ENCODE results near the gene HIGD1C. TPM values are rescaled to one million over a fixed set of nuclear protein-coding genes. Genes with fewer than 3 reads are reported as not detected.
A peak's percentile ranks its signal among the peaks of the same experiment; 100 is the strongest.

Gene HIGD1C
- total and polyA plus RNA-seq, 7 experiments from 2014 or later, result not detected

GRCh38 chr12:51017452-51017851 lies 65.1 kb downstream of the HIGD1C start:
- DNase-seq (no peak), ATAC-seq (no peak)
- Histone ChIP-seq H3K4me1 (ENCODE audit: control insufficient read depth in 2 of 2, insufficient read depth in 2 of 2, low read length in 2 of 2) (peaks cover 5 to 27% of the 10 kb centered on the region in 2 donors), H3K9me3 (ENCODE audit: control insufficient read depth in 2 of 3, low read length in 3 of 3) (no peaks in the 10 kb centered on the region), H3K36me3 (ENCODE audit: control insufficient read depth in 2 of 3, insufficient read depth in 3 of 3, low read length in 3 of 3) (no peaks in the 10 kb centered on the region), H3K27me3 (ENCODE audit: control insufficient read depth in 2 of 2, insufficient read depth in 2 of 2, low read length in 2 of 2) (no peaks in the 10 kb centered on the region), H3K4me3 (ENCODE audit: low read length) (no peak overlapping the region), H3K27ac (ENCODE audit: low read depth, low read length) (no peak overlapping the region)
- Mint-ChIP-seq H3K4me3 (no peak overlapping the region), H3K36me3 (peaks cover 0 to 4% (median 0%) of the 10 kb centered on the region in 5 donors), H3K27ac (peak overlapping the region in 2 of 9 donors; percentile 41 to 51), H3K9me3 (no peaks in the 10 kb centered on the region), H3K27me3 (no peaks in the 10 kb centered on the region), H3K4me1 (peaks cover 28 to 64% (median 52%) of the 10 kb centered on the region in 7 donors)
- CTCF ChIA-PET, result no interaction called here
- POLR2A ChIA-PET, result no interaction called here
- intact Hi-C loops (cut with micrococcal nuclease), result no loop called here

GRCh38 chr12:51018956-51019355 lies 66.6 kb downstream of the HIGD1C start:
- intact Hi-C loops (cut with micrococcal nuclease), result no loop called here
- CTCF ChIA-PET, result no interaction called here
- POLR2A ChIA-PET, result interaction anchor here (0.6 to 2.5 kb wide), 3 partner anchors 8 to 17 kb away, joined by 3 to 8 read pairs (median 4); no protein-coding TSS in a partner anchor
- H3K27me3 ChIP-seq (ENCODE audit: control insufficient read depth in 2 of 2, insufficient read depth in 2 of 2, low read length in 2 of 2), result no peaks in the 10 kb centered on the region
- Mint-ChIP-seq H3K27me3 (no peaks in the 10 kb centered on the region), H3K4me3 (no peak overlapping the region), H3K9me3 (no peaks in the 10 kb centered on the region), H3K27ac (peak overlapping the region in 3 of 9 donors; percentile 31 to 50 (median 48)), H3K36me3 (peaks cover 0 to 4% (median 0%) of the 10 kb centered on the region in 5 donors), H3K4me1 (peaks cover 21 to 65% (median 52%) of the 10 kb centered on the region in 7 donors)
- H3K36me3 ChIP-seq (ENCODE audit: control insufficient read depth in 2 of 3, insufficient read depth in 3 of 3, low read length in 3 of 3), result no peaks in the 10 kb centered on the region
- ATAC-seq (no peak), DNase-seq (no peak)
- no peak overlapping the region for H3K4me3 ChIP-seq (ENCODE audit: low read length)
- no peak overlapping the region for H3K27ac ChIP-seq (ENCODE audit: low read depth, low read length)
- peaks cover 8 to 24% of the 10 kb centered on the region in 2 donors for H3K4me1 ChIP-seq (ENCODE audit: control insufficient read depth in 2 of 2, insufficient read depth in 2 of 2, low read length in 2 of 2)
- H3K9me3 ChIP-seq (ENCODE audit: control insufficient read depth in 2 of 3, low read length in 3 of 3), result no peaks in the 10 kb centered on the region

GRCh38 chr12:51019927-51020326 lies 67.6 kb downstream of the HIGD1C start:
- H3K36me3 ChIP-seq (ENCODE audit: control insufficient read depth in 2 of 3, insufficient read depth in 3 of 3, low read length in 3 of 3), result no peaks in the 10 kb centered on the region
- DNase-seq, result no peak
- H3K4me3 Mint-ChIP-seq, result no peak overlapping the region
- H3K27me3 ChIP-seq (ENCODE audit: control insufficient read depth in 2 of 2, insufficient read depth in 2 of 2, low read length in 2 of 2), result no peaks in the 10 kb centered on the region
- no peaks in the 10 kb centered on the region for H3K27me3 Mint-ChIP-seq
- no peaks in the 10 kb centered on the region for H3K9me3 Mint-ChIP-seq
- H3K9me3 ChIP-seq (ENCODE audit: control insufficient read depth in 2 of 3, low read length in 3 of 3), result no peaks in the 10 kb centered on the region
- CTCF ChIA-PET, result no interaction called here
- POLR2A ChIA-PET, result interaction anchor here (0.6 to 2.5 kb wide), 4 partner anchors 9 to 28 kb away, joined by 3 to 8 read pairs (median 4); partner anchors contain the start of gene LETMD1
- no peak overlapping the region for H3K27ac ChIP-seq (ENCODE audit: low read depth, low read length)
- peaks cover 31 to 74% (median 62%) of the 10 kb centered on the region in 7 donors for H3K4me1 Mint-ChIP-seq
- ATAC-seq, result no peak
- no peak overlapping the region for H3K4me3 ChIP-seq (ENCODE audit: low read length)
- H3K4me1 ChIP-seq (ENCODE audit: control insufficient read depth in 2 of 2, insufficient read depth in 2 of 2, low read length in 2 of 2), result peaks cover 11 to 24% of the 10 kb centered on the region in 2 donors
- H3K36me3 Mint-ChIP-seq, result peaks cover 0 to 6% (median 0%) of the 10 kb centered on the region in 5 donors
- H3K27ac Mint-ChIP-seq, result peak overlapping the region in 2 of 9 donors; percentile 43 to 50
- intact Hi-C loops (cut with micrococcal nuclease), result loop anchor here in 1 of 2 donors (10.0 kb wide), 1 partner anchor 905 kb away; the partner anchor contains the start of gene COX14

Other genes with a start within 250 kb of the HIGD1C start
- 10 to 100 TPM; 23.8 to 53.9 (median 51.3) TPM for gene ATF1, start 188.4 kb upstream of the HIGD1C start, total RNA-seq
- gene ATF1, start 188.4 kb upstream of the HIGD1C start, polyA plus RNA-seq, result 10 to 100 TPM; 47.8 to 53.8 TPM
- not detected for gene TMPRSS12, start 109.6 kb upstream of the HIGD1C start, total RNA-seq
- gene TMPRSS12, start 109.6 kb upstream of the HIGD1C start, polyA plus RNA-seq, result not detected
- 10 to 100 TPM; 49.3 to 65.4 (median 61.0) TPM for gene SLC11A2, start 73.8 kb downstream of the HIGD1C start, total RNA-seq
- 10 to 100 TPM; 14.0 to 24.6 TPM for gene SLC11A2, start 73.8 kb downstream of the HIGD1C start, polyA plus RNA-seq
- 100 to 1,000 TPM in 1 of 5 experiments, 10 to 100 TPM in 4; 58.8 to 101 (median 77.0) TPM for gene LETMD1, start 95.8 kb downstream of the HIGD1C start, total RNA-seq
- 10 to 100 TPM; 32.4 to 42.0 TPM for gene LETMD1, start 95.8 kb downstream of the HIGD1C start, polyA plus RNA-seq
- 10 to 100 TPM; 20.0 to 38.7 (median 23.4) TPM for gene CSRNP2, start 131.1 kb downstream of the HIGD1C start, total RNA-seq
- gene CSRNP2, start 131.1 kb downstream of the HIGD1C start, polyA plus RNA-seq, result 1 to 10 TPM; 2.7 to 6.9 TPM
- 10 to 100 TPM; 23.4 to 42.3 (median 36.6) TPM for gene TFCP2, start 220.6 kb downstream of the HIGD1C start, total RNA-seq
- 10 to 100 TPM; 10.8 to 16.6 TPM for gene TFCP2, start 220.6 kb downstream of the HIGD1C start, polyA plus RNA-seq

All from naive thymus-derived CD4-positive, alpha-beta T cell (primary cell).